GM18505 (cell line): ENCODE data around the gene NDUFB11.
"Not testable (repeated sequence)": the region's sequence is repeated elsewhere in the genome, so short reads cannot be mapped to it uniquely, and the experiment has no call there.

Experiments
- ATAC-seq: cut with Tn5 transposase; IDR thresholded peaks from one replicate; pipeline ENCODE4 v1.9.1; 2021; ENCODE audit not compliant: unreplicated experiment
- POLR2A ChIP-seq: IDR thresholded peaks from 4 replicates; pipeline ENCODE4 v1.6.1; 2011; ENCODE audit warnings: borderline replicate concordance; ENCODE audit not compliant: insufficient read depth, insufficient read length; ENCODE audit errors: extremely low read depth

Gene NDUFB11

GRCh38 chrX:47146936-47147859 is 2.7 kb upstream of the NDUFB11 start:
- no peak for ATAC-seq
- no peak for TF ChIP-seq POLR2A

GRCh38 chrX:47146121-47146935 is 1.8 kb upstream of the NDUFB11 start:
- no peak for TF ChIP-seq POLR2A
- no peak for ATAC-seq

GRCh38 chrX:47145395-47146120 is 1.1 kb upstream of the NDUFB11 start:
- TF ChIP-seq POLR2A, result no peak
- ATAC-seq, result no peak

GRCh38 chrX:47143894-47144625 is 442 bp downstream of the NDUFB11 start:
- TF ChIP-seq POLR2A, result no peak
- ATAC-seq, result peak; percentile 9

GRCh38 chrX:47138171-47138570 is 6.3 kb downstream of the NDUFB11 start:
- no peak for ATAC-seq
- TF ChIP-seq POLR2A, result no peak

- ATAC-seq, result not testable (repeated sequence)
Measured at GRCh38 chrX:47135650-47136049, 8.9 kb downstream of the NDUFB11 start.

GRCh38 chrX:47133493-47133892 is 11.0 kb downstream of the NDUFB11 start:
- TF ChIP-seq POLR2A, result no peak
- no peak for ATAC-seq

- TF ChIP-seq POLR2A, result no peak
- no peak for ATAC-seq
Measured at GRCh38 chrX:47129899-47130358, 14.6 kb downstream of the NDUFB11 start.

GRCh38 chrX:47129157-47129898 is 15.2 kb downstream of the NDUFB11 start:
- peak; percentile 84 for TF ChIP-seq POLR2A
- peak; percentile 94 for ATAC-seq

GRCh38 chrX:47124466-47124865 is 20.0 kb downstream of the NDUFB11 start:
- not testable (repeated sequence) for ATAC-seq

- ATAC-seq, result not testable (repeated sequence)
Measured at GRCh38 chrX:47116551-47117110, 27.9 kb downstream of the NDUFB11 start.
